DMS53 treated with DMSO at 0.1 percent for 48 hours (cell line): Measurements from ENCODE around the gene ABHD6.
"Not testable (repeated sequence)": the region's sequence is repeated elsewhere in the genome, so short reads cannot be mapped to it uniquely, and the experiment has no call there.

Experiments used
- DNase-seq: peaks from one replicate; lab custom pipeline; 2025; ENCODE audit not compliant: unreplicated experiment; lab: John Stamatoyannopoulos, UW

ABHD6 gene, protein sequence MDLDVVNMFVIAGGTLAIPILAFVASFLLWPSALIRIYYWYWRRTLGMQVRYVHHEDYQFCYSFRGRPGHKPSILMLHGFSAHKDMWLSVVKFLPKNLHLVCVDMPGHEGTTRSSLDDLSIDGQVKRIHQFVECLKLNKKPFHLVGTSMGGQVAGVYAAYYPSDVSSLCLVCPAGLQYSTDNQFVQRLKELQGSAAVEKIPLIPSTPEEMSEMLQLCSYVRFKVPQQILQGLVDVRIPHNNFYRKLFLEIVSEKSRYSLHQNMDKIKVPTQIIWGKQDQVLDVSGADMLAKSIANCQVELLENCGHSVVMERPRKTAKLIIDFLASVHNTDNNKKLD

DNA sequence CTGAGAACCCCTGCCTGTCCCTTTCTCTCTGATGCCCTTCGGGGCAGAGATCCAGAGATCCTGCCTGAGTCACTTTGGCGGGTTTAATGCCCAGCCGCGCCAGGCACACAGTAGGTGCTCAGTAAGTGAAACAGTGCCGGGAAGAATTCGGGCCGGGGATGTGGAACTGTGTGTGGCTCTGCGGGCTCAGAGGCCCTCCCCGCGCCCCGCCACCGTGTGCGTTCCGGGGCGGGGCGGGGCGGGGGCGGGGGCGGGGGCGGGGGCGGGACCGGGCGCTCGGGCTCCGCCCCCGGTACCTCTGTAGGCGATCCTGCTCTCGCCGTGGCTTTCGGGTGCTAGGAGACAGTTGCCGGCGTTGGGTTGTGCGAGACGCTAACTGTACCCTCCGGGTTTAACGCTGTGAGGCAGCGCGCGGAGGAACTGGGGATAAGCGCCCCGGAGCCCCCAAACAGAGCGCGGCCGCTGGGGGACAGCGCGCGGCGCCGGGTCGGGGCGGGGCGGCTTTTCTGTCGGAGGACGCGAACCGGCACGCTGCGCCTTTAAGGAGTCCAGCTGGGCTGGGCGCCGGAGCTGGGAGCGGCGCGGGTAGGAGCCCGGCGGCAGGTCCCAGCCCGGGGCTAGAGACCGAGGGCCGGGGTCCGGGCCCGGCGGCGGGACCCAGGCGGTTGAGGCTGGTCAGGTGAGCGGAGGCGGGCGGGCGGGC, at the start of gene ABHD6:
Gene ABHD6 (plus strand): TSS at position 555 of the 703 bp plus-strand sequence. CDS start 18,795 bp downstream, outside the sequence.
- DNase-seq = peak; percentile 19

DNA sequence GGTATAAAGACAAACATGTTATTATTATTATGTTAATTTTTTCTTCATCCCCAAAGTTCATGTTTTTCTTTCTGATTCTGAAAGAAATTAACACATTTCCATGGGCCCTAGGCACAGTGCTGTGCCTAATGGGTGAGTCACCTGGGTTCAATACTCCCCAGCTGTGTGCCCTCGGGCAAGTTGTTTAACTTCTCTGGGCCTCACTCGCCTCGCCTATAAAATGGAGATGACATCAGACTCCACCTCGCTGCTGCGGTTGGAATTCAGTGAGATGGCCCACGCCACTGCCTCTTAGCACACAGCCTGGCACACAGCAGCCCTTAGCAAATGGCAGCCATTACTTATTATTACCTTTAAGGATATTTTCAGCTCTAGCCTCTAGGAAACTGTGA, 49.4 kb upstream of the ABHD6 start:
- DNase-seq = no peak

DNA sequence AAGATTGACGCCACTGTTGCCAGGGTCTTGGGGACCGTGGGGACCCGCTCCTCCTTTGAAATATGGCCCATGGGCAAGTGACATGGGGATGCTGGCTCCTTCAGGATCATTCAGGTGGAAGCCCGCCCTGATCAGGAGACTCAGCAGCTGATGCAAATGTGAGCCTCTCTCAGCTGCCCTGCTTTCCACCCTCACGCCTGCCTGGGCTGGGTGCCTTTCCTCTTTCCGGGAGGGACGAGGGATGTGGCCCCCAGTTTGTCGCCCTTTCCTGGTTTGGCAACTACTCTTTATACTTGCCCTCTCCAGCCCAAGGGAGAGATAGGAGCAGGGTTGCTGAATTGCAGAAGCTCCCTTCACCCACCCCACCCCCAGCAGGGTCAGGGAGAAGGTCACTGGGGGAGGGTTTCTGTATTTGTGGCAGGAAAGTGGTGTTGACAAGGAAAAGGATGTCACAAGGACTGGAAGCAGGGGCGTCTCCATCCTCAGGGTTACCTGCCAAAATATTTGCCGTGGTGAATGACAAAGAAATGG, 48.6 kb upstream of the ABHD6 start:
- DNase-seq = no peak

DNA sequence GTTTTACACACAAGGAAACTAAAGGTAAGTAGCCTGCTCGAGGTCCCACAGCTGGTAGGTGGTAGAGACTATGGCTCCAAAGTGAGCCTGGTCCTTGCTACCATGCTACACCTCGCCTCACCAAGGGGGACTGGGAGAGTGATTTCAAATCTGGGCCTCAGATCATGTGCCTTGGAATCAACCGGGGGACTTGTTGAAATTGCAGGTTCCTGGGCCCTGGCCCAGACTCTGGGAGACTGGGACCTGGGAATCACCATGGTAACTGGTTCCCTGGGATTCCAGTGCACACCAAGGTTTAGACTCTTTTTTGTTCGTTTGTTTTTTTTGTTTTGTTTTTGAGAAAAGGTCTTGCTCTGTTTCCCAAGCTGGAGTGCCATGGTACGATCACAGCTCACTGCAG, 47.9 kb upstream of the ABHD6 start:
- DNase-seq = no peak

DNA sequence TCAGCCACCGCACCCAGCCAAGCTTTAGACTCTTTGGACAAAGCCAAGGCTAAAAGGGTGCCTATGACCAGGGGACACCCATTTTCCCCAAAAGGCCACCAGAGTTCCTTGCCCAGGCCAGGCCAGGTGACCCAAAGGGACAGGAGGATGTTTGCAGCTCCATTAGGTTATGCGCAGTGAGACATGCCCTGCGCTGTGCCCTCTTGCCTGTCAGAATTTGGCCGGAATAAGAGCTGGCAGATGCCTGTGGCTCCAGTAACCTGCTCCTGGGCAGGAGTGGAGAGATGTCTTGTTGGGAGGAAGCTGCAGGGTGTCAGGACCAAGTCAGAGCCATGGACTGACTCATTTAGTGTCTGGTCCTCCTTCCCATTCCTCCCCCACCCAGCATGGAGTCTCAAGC, 47.3 kb upstream of the ABHD6 start:
- DNase-seq = no peak

DNA sequence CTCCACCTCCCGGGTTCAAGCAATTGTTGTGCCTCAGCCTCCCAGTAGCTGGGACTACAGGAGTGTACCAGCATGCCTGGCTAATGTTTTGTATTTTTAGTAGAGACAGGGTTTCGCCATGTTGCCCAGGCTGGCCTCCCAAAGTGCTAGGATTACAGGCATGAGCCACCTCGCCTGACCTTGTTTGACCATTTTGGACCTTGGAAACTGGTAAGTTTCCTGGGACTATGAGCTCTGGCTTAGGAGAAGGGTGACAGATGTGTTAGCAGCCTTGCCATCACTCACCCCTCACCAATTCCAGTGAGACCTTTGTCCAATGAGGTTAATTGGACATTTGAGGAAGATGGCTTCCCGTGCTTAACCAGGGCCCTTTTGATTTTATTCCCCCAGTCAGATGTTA, 46.7 kb upstream of the ABHD6 start:
- no peak for DNase-seq

DNA sequence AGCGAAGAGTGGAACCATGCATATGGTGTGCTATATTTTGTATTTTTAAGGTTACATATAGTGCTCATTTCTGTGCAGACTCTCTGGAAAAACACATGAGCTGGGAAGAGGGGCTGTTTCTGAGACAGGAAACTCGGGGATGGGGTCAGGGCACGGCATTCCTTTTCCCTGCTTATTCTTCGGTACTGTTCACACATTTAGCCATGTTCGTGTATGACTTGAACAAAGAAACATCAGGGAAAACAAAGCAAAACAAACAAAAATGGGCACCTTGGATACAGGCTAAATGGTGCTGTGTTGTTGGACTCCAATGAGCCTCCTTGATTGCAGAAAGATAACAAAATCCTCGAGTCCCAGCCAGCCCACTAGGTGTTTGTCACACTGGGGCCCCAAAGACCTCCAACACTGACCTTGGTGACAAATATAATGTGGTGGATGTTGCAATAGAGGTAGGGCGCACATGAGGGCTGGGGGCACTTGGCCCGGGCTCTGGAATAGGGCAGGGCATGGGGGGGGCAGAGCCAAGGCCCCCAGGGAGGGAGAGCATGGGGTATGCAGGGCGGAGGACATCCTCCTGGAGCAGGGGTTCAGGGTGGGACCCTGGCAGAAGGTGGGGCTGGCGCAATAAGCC, 46.1 kb upstream of the ABHD6 start:
- DNase-seq = no peak

DNA sequence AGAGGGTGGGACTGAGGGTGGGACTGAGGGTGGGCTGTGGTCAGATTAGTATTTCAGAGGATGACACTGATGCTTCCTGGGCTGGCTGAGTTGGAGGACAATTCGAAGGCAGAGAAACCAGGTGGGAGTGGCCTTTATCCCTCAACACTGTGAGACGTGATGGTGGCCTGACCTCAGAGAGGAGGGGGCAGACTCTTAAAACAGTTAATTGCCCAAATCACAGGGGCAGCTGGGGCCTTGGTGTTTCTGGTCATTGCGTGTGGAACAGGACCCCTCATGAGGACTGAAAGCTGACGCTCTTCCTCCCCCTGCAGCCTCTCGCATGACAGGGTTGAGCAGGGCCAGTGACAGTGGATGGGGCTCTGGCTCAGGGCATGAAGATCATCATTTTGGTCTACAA, 45.5 kb upstream of the ABHD6 start:
- DNase-seq = no peak

DNA sequence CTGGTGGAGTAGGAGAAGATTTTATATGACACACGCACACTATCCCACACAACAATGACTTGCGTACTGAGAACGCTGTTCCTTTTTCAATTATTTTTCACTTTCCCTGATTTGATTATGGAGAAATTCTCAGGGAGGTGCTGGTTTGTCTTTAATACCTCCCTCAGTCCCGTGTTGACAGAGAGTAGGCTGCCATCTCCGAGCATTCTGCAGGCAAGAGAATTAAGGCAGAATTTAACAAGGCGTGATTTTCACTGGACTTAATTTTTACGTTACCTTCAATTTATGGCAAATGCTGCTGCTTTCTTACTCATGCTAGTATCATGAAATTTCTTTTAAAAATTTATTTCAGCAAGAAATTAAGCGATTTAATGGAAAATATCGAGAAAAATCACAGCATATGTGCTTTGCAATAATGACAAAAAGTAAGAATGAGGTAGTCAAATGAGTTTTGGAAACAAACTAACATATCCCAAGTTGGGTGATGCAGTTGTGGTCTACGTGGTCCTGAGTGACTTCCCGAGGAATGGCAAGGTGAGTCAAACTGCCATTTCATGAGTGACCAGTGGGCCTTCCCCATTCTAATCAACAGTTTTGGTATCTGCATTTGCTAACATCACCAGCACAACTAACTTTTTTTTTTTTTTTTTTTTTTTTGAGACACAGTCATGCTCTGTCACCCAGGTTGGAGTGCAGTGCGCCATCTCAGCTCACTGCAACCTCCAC, 43.7 kb upstream of the ABHD6 start:
- no peak for DNase-seq

DNA sequence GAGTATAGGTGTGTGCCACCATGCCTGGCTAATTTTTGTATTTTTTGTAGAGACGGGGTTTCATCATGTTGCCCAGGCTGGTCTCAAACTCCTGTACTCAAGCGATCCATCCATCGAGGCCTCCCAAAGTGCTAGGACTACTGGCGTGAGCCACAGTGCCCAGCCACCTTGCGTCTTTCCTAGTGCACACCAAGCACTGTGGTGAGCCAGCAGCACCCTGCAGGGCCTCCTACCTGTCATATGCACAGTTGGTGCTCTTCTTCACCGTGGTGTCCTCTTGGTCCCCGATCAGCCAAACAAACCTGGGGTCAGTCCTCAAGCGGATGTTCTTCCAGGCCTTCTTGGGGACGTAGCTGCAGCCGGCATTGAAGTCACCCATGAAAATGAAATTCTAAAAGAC, 40.0 kb upstream of the ABHD6 start:
- no peak for DNase-seq

DNA sequence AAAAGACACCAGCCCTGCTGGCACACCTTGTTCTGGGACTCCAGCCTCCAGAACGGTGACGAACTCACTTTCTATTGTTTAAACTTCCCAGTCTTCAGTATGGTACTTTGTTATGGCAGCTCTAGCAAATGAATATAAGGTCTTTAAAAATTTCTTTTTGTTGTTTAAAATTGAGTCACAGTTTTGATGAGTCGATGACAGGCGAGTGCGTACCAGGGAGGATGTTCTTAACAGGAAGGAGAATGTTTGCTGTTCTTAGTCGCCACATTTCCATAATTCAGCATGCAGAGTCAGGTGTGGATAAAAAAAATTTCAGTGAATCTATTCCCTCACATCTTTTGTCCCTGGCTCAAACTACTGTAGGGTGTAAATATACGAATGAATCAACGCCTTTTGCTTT, 39.2 kb upstream of the ABHD6 start:
- no peak for DNase-seq

DNA sequence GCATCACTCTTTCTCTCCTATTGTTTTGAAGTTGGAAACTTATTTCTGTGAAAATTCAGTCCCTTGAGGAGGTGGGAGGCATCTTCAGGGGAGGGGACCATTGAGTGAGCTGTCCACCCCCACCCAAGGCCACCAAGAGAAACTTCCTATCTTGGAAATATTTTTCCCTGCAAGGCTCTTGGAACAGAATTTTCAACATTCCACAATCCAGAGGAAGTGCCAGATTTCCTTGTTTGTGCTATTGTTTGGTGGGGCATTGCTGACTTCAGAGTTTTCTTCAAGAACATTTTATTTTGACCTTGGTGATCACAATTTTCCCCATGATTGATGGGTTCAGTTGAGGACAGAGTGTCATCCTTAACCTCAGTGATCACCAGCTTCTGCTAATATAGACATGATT, 38.8 kb upstream of the ABHD6 start:
- no peak for DNase-seq

DNA sequence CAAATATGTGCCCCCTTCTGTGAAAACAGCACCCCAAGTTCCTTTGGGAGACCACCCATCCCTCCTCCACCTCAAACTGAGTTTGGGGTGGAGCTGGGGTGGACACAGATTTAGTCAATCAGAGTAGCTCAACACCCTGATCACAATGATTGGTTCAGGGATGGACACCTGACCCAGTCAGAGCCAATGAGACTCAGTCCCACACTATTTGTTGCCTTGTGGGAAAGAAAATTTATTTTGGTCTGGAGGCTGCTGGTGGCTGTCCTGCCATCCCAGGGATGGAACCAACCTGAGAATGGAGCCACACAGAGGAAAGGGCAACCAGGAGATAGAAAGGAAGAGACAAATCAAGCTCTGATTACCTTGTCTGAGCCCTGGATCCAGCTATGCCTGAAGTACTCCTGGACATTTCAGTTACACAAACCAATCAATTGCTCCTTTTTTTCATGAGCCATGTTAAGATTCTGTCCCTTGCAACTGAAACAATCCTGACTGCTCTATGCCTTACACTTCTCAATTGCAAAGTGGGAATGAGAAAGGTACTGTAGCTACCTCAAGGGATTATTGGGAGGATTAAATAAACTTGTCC, 37.4 kb upstream of the ABHD6 start:
- no peak for DNase-seq

DNA sequence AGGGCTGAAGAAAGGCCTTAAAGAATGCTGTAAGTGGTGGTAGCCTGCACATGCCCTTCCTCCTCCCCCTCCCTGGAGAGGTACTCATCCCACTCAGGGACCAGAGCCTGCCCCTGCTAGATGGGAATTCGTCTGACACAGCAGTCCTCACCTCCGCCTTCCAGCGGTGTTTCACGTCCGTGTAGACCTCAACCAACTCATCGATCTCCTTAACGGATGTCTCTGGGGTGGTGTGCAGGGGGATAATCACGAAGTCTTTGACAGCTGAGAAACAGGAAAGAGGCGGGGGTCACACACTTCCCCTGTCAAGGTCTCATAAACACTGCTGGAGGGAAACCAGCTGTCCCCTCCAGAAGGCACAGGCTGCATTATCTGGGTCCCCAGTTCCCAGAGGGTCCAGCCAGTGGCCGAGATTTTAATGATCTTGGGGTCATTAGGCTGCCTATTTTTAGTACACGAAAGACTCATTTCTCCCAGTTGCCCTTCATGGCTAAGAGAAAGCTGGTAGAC, 36.7 kb upstream of the ABHD6 start:
- DNase-seq = no peak

DNA sequence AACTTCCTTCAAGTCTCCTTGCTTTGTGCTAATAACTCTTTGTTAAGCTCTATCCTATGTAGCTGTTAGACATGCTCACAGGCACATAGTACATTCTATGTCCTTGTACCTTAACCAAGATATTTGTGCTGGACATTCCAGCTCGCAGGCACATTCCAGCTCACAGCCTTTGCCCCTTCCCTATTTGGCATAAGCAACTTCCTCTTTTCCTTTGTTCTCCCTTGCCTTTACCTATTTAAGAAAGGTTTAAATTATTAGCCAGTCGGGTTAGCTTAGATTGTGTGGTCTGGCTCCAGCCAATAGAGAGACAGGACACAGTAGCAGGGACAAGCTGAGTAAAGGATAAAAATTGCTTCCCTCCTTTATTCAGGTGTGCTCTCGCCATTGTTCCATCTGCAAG, 36.1 kb upstream of the ABHD6 start:
- not testable (repeated sequence) for DNase-seq

DNA sequence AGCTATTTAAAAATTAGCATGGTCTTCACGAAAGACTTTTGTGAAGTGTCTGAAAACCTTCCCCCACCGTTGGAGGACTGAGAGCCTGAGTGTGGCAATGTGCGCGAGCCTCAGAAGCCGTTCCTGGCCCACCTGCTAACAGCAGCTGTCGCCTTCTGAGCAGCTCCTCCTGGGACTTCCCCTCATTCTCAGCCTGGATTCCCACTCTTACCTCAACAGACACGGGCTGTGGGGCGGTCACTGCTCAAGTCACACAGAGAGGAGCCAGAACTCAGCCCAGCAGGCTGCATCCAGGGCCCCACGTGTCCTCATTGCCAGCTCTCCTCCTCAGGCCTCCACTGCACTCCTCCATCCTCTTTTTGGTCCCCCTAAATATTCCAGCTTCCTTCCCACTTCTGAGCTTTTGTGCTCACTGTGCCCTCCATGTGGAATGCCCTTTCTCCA, 34.7 kb upstream of the ABHD6 start:
- DNase-seq = no peak

DNA sequence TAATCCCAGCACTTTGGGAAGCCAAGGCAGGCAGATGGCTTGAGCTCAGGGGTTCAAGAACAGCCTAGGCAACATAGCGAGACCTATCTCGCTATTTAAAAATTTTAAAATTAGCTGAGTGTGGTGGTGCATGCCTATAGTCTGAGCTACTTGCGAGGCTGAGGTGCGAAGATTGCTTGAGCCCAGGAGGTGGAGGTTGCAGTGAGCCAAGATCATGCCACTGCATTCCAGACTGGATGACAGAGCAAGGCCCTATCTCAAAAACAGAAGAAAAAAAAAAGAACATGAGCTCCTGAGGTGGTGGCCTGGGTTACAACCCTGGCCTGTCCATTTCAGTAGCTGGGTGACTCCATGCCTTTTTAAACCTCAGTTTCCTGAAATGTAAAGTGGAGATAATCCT, 34.1 kb upstream of the ABHD6 start:
- no peak for DNase-seq

DNA sequence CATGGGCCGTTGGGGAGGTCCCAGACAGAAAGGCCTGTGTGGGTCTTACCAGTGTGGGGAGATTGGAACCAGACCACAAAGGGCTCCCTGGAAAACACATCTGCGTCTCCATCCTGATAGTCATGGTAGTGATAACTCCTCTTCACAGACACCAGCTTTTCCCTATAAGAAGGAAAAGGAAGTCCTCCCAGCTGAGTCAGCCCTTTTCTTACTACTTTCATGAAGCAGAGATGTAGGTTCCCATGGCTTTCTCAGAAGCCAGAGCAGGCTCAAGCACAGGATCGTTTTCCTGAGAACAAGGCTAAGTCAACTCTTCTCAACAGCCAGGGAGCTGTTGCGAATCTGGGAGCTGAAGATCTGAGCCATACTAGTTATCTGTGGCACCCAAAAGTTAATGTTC, 32.9 kb upstream of the ABHD6 start:
- DNase-seq = no peak

DNA sequence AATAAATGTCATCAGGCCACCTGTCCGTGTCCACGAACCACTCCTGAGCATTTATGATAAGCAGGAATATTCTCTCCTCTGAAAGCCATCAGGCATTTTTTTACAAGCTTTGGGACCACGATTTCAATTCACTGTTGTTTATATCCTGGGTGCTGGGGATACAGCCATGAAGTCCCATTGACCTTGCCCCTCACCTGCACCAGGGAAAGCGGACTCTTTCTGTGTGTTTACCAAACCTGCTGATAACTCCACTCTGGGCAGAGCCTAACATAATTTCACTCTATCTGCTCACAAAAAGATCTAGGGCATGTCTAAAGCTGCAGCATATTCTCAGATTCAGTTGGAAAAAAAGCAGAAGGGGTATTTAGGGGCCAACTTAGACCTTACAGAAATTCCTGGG, 31.6 kb upstream of the ABHD6 start:
- no peak for DNase-seq

DNA sequence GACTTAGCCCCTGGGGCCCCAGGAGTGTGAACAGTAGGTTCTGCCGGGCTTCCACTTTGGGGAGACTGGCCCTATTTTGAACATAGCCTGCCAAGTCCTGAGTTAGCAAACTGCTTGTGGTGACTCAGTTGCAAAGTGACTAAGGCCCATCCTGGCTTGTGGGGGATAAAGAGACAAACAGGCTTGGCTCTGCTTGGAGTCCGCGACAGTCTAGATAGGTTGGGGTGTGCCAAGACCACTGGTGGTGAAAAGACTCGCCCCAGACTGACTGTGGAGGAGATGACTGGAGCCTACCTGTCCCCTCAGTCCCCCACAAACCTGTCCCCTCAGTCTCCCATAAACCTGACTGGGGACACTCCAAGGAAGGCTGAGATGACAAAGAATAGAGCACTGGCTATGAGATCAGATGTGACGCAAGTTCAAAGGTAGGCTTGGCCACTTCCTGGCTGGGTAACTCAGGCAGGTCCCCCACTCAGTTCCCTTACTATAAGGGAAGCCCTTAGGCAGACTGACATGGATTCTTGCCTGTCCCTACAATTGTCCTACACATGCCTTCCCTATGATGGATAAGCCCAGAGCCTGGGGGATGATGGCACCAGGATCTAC, 31.1 kb upstream of the ABHD6 start:
- no peak for DNase-seq
